ENCODE measurements around the gene WDR1.
"Not testable (repeated sequence)": the region's sequence is repeated elsewhere in the genome, so short reads cannot be mapped to it uniquely, and the experiment has no call there.

Gene WDR1

GRCh38 chr4:10131202-10131601 is 14.6 kb upstream of the WDR1 start:
- Histone ChIP-seq H3K4me3 (ENCODE audit: low read depth, low read length) (no peak overlapping the region), H3K4me1 (ENCODE audit: control insufficient read depth, insufficient read depth, low read length) (no peaks in the 10 kb centered on the region), H3K27me3 (ENCODE audit: control insufficient read depth, insufficient read depth, low read length) (no peaks in the 10 kb centered on the region), H3K9me3 (ENCODE audit: control insufficient read depth, insufficient read depth, low read length) (no peaks in the 10 kb centered on the region; the same call in 1 of the 2 replicates), H3K9ac (ENCODE audit: low read depth, low read length) (no peak overlapping the region), H3K36me3 (ENCODE audit: control insufficient read depth, insufficient read depth, low read length) (no peaks in the 10 kb centered on the region), H3K27ac (ENCODE audit: low read depth, low read length) (no peak overlapping the region)

GRCh38 chr4:10130178-10130888 is 13.7 kb upstream of the WDR1 start:
- Histone ChIP-seq H3K4me3 (ENCODE audit: low read depth, low read length) (no peak overlapping the region), H3K9ac (ENCODE audit: low read depth, low read length) (no peak overlapping the region), H3K27me3 (ENCODE audit: control insufficient read depth, insufficient read depth, low read length) (no peaks in the 10 kb centered on the region)

GRCh38 chr4:10129196-10130177 is 12.9 kb upstream of the WDR1 start:
- Histone ChIP-seq H3K27me3 (ENCODE audit: control insufficient read depth, insufficient read depth, low read length) (no peaks in the 10 kb centered on the region), H3K9me3 (ENCODE audit: control insufficient read depth, insufficient read depth, low read length) (no peaks in the 10 kb centered on the region; the same call in 1 of the 2 replicates), H3K4me3 (ENCODE audit: low read depth, low read length) (no peak overlapping the region), H3K27ac (ENCODE audit: low read depth, low read length) (no peak overlapping the region), H3K36me3 (ENCODE audit: control insufficient read depth, insufficient read depth, low read length) (no peaks in the 10 kb centered on the region), H3K4me1 (ENCODE audit: control insufficient read depth, insufficient read depth, low read length) (no peaks in the 10 kb centered on the region), H3K9ac (ENCODE audit: low read depth, low read length) (no peak overlapping the region)

More at GRCh38 chr4:10130178-10130888, 13.7 kb upstream of the WDR1 start:
- Histone ChIP-seq H3K27ac (ENCODE audit: low read depth, low read length) (no peak overlapping the region), H3K9me3 (ENCODE audit: control insufficient read depth, insufficient read depth, low read length) (no peaks in the 10 kb centered on the region; the same call in 1 of the 2 replicates), H3K36me3 (ENCODE audit: control insufficient read depth, insufficient read depth, low read length) (no peaks in the 10 kb centered on the region), H3K4me1 (ENCODE audit: control insufficient read depth, insufficient read depth, low read length) (no peaks in the 10 kb centered on the region)

- Histone ChIP-seq H3K36me3 (ENCODE audit: control insufficient read depth, insufficient read depth, low read length) (no peaks in the 10 kb centered on the region), H3K4me3 (ENCODE audit: low read depth, low read length) (no peak overlapping the region), H3K27ac (ENCODE audit: low read depth, low read length) (no peak overlapping the region)
Measured at GRCh38 chr4:10128761-10129160, 12.2 kb upstream of the WDR1 start.

GRCh38 chr4:10127531-10127930 is 10.9 kb upstream of the WDR1 start:
- H3K27ac ChIP-seq (ENCODE audit: low read depth, low read length); H3K36me3 ChIP-seq (ENCODE audit: control insufficient read depth, insufficient read depth, low read length); H3K9me3 ChIP-seq (ENCODE audit: control insufficient read depth, insufficient read depth, low read length); H3K4me3 ChIP-seq (ENCODE audit: low read depth, low read length); H3K9ac ChIP-seq (ENCODE audit: low read depth, low read length); H3K27me3 ChIP-seq (ENCODE audit: control insufficient read depth, insufficient read depth, low read length); H3K4me1 ChIP-seq (ENCODE audit: control insufficient read depth, insufficient read depth, low read length): not testable (repeated sequence)

More at GRCh38 chr4:10128761-10129160, 12.2 kb upstream of the WDR1 start:
- peaks cover 4% of the 10 kb centered on the region for H3K4me1 ChIP-seq (ENCODE audit: control insufficient read depth, insufficient read depth, low read length)
- no peak overlapping the region for H3K9ac ChIP-seq (ENCODE audit: low read depth, low read length)
- H3K9me3 ChIP-seq (ENCODE audit: control insufficient read depth, insufficient read depth, low read length), result no peaks in the 10 kb centered on the region; the same call in 1 of the 2 replicates
- H3K27me3 ChIP-seq (ENCODE audit: control insufficient read depth, insufficient read depth, low read length), result no peaks in the 10 kb centered on the region

GRCh38 chr4:10124167-10124930 is 7.8 kb upstream of the WDR1 start:
- peaks cover 21% of the 10 kb centered on the region for H3K4me1 ChIP-seq (ENCODE audit: control insufficient read depth, insufficient read depth, low read length)
- no peak overlapping the region for H3K9ac ChIP-seq (ENCODE audit: low read depth, low read length)
- no peak overlapping the region for H3K4me3 ChIP-seq (ENCODE audit: low read depth, low read length)
- no peak overlapping the region for H3K27ac ChIP-seq (ENCODE audit: low read depth, low read length)
- H3K9me3 ChIP-seq (ENCODE audit: control insufficient read depth, insufficient read depth, low read length), result no peaks in the 10 kb centered on the region
- H3K36me3 ChIP-seq (ENCODE audit: control insufficient read depth, insufficient read depth, low read length), result no peaks in the 10 kb centered on the region
- no peaks in the 10 kb centered on the region for H3K27me3 ChIP-seq (ENCODE audit: control insufficient read depth, insufficient read depth, low read length)

- H3K9ac ChIP-seq (ENCODE audit: low read depth, low read length), result no peak overlapping the region
- H3K9me3 ChIP-seq (ENCODE audit: control insufficient read depth, insufficient read depth, low read length), result no peaks in the 10 kb centered on the region
- H3K4me3 ChIP-seq (ENCODE audit: low read depth, low read length), result no peak overlapping the region
- H3K36me3 ChIP-seq (ENCODE audit: control insufficient read depth, insufficient read depth, low read length), result no peaks in the 10 kb centered on the region
- H3K27me3 ChIP-seq (ENCODE audit: control insufficient read depth, insufficient read depth, low read length), result no peaks in the 10 kb centered on the region
- no peak overlapping the region for H3K27ac ChIP-seq (ENCODE audit: low read depth, low read length)
- H3K4me1 ChIP-seq (ENCODE audit: control insufficient read depth, insufficient read depth, low read length), result peaks cover 27% of the 10 kb centered on the region
Measured at GRCh38 chr4:10123227-10124101, 6.9 kb upstream of the WDR1 start.

- no peaks in the 10 kb centered on the region for H3K36me3 ChIP-seq (ENCODE audit: control insufficient read depth, insufficient read depth, low read length)
- H3K9me3 ChIP-seq (ENCODE audit: control insufficient read depth, insufficient read depth, low read length), result no peaks in the 10 kb centered on the region
- H3K9ac ChIP-seq (ENCODE audit: low read depth, low read length), result no peak overlapping the region
- H3K4me3 ChIP-seq (ENCODE audit: low read depth, low read length), result no peak overlapping the region
- H3K4me1 ChIP-seq (ENCODE audit: control insufficient read depth, insufficient read depth, low read length), result peaks cover 37% of the 10 kb centered on the region
- no peak overlapping the region for H3K27ac ChIP-seq (ENCODE audit: low read depth, low read length)
- no peaks in the 10 kb centered on the region for H3K27me3 ChIP-seq (ENCODE audit: control insufficient read depth, insufficient read depth, low read length)
Measured at GRCh38 chr4:10122236-10122932, 5.8 kb upstream of the WDR1 start.

- Histone ChIP-seq H3K27me3 (ENCODE audit: control insufficient read depth, insufficient read depth, low read length) (no peaks in the 10 kb centered on the region), H3K4me3 (ENCODE audit: low read depth, low read length) (no peak overlapping the region), H3K4me1 (ENCODE audit: control insufficient read depth, insufficient read depth, low read length) (peaks cover 38% of the 10 kb centered on the region), H3K9ac (ENCODE audit: low read depth, low read length) (no peak overlapping the region), H3K27ac (ENCODE audit: low read depth, low read length) (no peak overlapping the region), H3K36me3 (ENCODE audit: control insufficient read depth, insufficient read depth, low read length) (no peaks in the 10 kb centered on the region), H3K9me3 (ENCODE audit: control insufficient read depth, insufficient read depth, low read length) (no peaks in the 10 kb centered on the region)
Measured at GRCh38 chr4:10121568-10122208, 5.1 kb upstream of the WDR1 start.
